GM11168 (cell line): ENCODE data around the gene FKBP11.

Source experiments
- in situ Hi-C: fragments of 300-500 bp; cut with MboI; formaldehyde crosslinking; loops from one replicate; pipeline ENCODE4 v1.12.0; 2022; ENCODE audit warnings: low sequenced_read_pairs; ENCODE audit not compliant: unreplicated experiment

The FKBP11 gene

GRCh38 chr12:48956279-48957140 lies 31.2 kb upstream of the FKBP11 start:
- in situ Hi-C loops, result no loop called here

- in situ Hi-C loops, result no loop called here
These were observed 29.7 kb upstream of the FKBP11 start for GRCh38 chr12:48954841-48955501.

GRCh38 chr12:48954061-48954460 lies 28.8 kb upstream of the FKBP11 start:
- in situ Hi-C loops, result no loop called here

- in situ Hi-C loops, result no loop called here
These were observed 27.4 kb upstream of the FKBP11 start for GRCh38 chr12:48952691-48953090.

GRCh38 chr12:48947727-48948126 lies 22.4 kb upstream of the FKBP11 start:
- in situ Hi-C loops, result no loop called here

GRCh38 chr12:48946943-48947342 lies 21.7 kb upstream of the FKBP11 start:
- in situ Hi-C loops, result no loop called here

- in situ Hi-C loops, result no loop called here
These were observed 20.9 kb upstream of the FKBP11 start for GRCh38 chr12:48946205-48946604.

- in situ Hi-C loops, result no loop called here
These were observed 17.9 kb upstream of the FKBP11 start for GRCh38 chr12:48943221-48943620.

- in situ Hi-C loops, result no loop called here
These were observed 14.9 kb upstream of the FKBP11 start for GRCh38 chr12:48940181-48940580.

GRCh38 chr12:48938805-48939204 lies 13.5 kb upstream of the FKBP11 start:
- in situ Hi-C loops, result no loop called here

- in situ Hi-C loops, result no loop called here
These were observed 11.9 kb upstream of the FKBP11 start for GRCh38 chr12:48937170-48937569.

- in situ Hi-C loops, result no loop called here
These were observed 11.2 kb upstream of the FKBP11 start for GRCh38 chr12:48936379-48936979.

GRCh38 chr12:48934312-48934706 lies 9.0 kb upstream of the FKBP11 start:
- in situ Hi-C loops, result no loop called here

- in situ Hi-C loops, result no loop called here
These were observed 8.5 kb upstream of the FKBP11 start for GRCh38 chr12:48933664-48934311.

- in situ Hi-C loops, result no loop called here
These were observed 7.6 kb upstream of the FKBP11 start for GRCh38 chr12:48932878-48933277.

- in situ Hi-C loops, result no loop called here
These were observed 5.2 kb upstream of the FKBP11 start for GRCh38 chr12:48930475-48930874.

GRCh38 chr12:48929551-48929950 lies 4.3 kb upstream of the FKBP11 start:
- in situ Hi-C loops, result no loop called here

GRCh38 chr12:48927261-48927660 lies 2.0 kb upstream of the FKBP11 start:
- in situ Hi-C loops, result no loop called here

GRCh38 chr12:48924617-48925303 lies 532 bp downstream of the FKBP11 start:
- in situ Hi-C loops, result no loop called here

GRCh38 chr12:48923117-48923516 lies 2.2 kb downstream of the FKBP11 start:
- in situ Hi-C loops, result no loop called here
